ENCODE measurements around the gene GLYAT. TPM values are rescaled to one million over a fixed set of nuclear protein-coding genes. Genes with fewer than 3 reads are reported as not detected.

The GLYAT gene
- total RNA-seq, 1 donor from 2014 or later, result not detected

DNA sequence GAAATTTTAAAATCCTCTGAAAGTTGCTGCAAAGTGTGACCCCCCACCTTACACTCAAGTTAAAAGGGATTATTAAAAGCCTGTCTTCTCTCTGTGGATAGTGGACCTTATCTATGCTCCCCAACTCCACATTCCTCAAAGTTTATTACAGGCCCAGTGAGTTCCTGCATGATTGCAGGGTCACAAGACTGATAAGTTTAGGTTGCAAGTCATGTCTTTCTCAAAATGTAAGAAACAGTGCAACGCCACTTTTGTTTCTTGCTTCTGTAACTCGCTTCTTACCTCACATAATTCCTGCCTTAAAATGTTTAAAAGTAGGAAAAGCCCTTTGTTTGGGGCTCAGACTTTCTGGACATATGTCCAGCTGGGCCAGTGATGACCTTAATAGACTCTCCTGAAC lies 38.4 kb upstream of the GLYAT start:
- Histone ChIP-seq H3K27me3 (no peaks in the 10 kb centered on the region), H3K9me3 (no peaks in the 10 kb centered on the region), H3K36me3 (no peaks in the 10 kb centered on the region), H3K4me1 (no peaks in the 10 kb centered on the region), H3K4me3 (no peak overlapping the region), H3K27ac (no peak overlapping the region)
- intact Hi-C loops (cut with DNase I), result no loop called here
- DNase-seq (ENCODE audit: low spot score in 2 of 2), result no peak
- TF ChIP-seq CTCF (IDR thresholded peaks at IDR 0.05), result no peak

DNA sequence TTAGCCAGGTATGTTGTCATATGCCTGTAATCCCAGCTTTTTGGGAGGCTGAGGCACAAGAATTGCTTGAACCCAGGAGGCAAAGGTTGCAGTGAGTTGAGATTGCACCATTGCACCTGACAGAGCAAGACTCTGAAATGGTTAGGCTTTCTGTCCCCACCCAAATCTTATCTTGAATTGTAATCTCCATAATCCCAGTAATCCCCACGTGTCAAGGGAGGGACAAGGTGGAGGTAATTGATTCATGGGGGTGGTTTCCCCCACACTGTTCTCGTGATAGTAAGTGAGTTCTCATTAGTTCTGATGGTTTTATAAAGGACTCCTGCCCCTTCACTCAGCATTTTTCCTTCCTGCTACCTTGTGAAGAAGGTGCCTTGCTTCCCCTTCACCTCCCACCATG lies 37.6 kb upstream of the GLYAT start:
- Histone ChIP-seq H3K27ac (no peak overlapping the region), H3K4me3 (no peak overlapping the region), H3K4me1 (no peaks in the 10 kb centered on the region), H3K9me3 (no peaks in the 10 kb centered on the region), H3K36me3 (no peaks in the 10 kb centered on the region), H3K27me3 (no peaks in the 10 kb centered on the region)
- intact Hi-C loops (cut with DNase I), result no loop called here
- DNase-seq (ENCODE audit: low spot score in 2 of 2), result no peak
- no peak for TF ChIP-seq CTCF (IDR thresholded peaks at IDR 0.05)

DNA sequence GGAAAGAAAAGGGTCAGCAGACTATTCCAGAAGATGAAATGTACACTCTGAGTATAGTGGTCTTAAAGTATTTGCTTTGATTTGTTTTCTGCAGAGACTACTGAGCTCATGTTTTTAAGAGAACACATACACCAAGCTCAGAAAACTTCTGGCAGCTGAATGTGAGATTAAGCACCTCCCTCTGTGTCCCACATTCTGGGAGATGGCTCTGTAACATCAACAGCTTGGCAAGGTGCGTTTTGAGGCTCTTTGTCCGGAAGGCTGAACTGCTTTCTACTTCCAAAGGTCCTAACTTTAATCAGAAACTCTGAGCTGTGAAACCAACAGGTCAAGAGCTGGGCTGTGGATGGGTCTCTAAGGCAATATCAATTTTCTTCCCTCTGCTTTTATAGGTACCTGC lies 36.4 kb upstream of the GLYAT start:
- Histone ChIP-seq H3K4me1 (no peaks in the 10 kb centered on the region), H3K9me3 (no peaks in the 10 kb centered on the region), H3K27ac (no peak overlapping the region), H3K4me3 (no peak overlapping the region), H3K27me3 (no peaks in the 10 kb centered on the region), H3K36me3 (no peaks in the 10 kb centered on the region)
- no peak for TF ChIP-seq CTCF (IDR thresholded peaks at IDR 0.05)
- DNase-seq (ENCODE audit: low spot score in 2 of 2), result no peak
- intact Hi-C loops (cut with DNase I), result no loop called here

DNA sequence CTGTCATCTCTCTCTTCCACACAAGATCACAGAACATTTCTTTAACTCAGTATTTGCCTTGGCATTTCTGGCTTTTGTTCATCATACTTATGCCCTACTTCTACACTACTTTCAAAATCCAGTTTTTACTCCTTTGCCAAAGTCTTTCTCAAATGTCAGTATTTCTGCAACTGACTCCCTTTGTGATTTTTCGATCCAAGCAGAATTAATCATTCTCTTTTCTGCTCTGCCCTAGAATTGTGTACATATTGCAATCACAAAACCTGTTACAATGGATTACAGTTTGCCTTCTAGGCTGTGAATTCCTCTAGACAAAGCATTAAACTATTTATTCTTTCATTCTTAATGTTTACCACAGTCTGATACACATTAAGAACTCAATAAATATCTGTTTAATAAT lies 33.3 kb upstream of the GLYAT start:
- Histone ChIP-seq H3K9me3 (no peaks in the 10 kb centered on the region), H3K4me3 (no peak overlapping the region), H3K4me1 (no peaks in the 10 kb centered on the region), H3K27ac (no peak overlapping the region), H3K27me3 (no peaks in the 10 kb centered on the region), H3K36me3 (no peaks in the 10 kb centered on the region)
- TF ChIP-seq CTCF (IDR thresholded peaks at IDR 0.05), result no peak
- DNase-seq (ENCODE audit: low spot score in 2 of 2), result no peak
- intact Hi-C loops (cut with DNase I), result no loop called here

- Histone ChIP-seq H3K4me3 (no peak overlapping the region), H3K4me1 (no peaks in the 10 kb centered on the region), H3K27ac (no peak overlapping the region), H3K36me3 (no peaks in the 10 kb centered on the region), H3K9me3 (no peaks in the 10 kb centered on the region), H3K27me3 (no peaks in the 10 kb centered on the region)
- no peak for TF ChIP-seq CTCF (IDR thresholded peaks at IDR 0.05)
- intact Hi-C loops (cut with DNase I), result no loop called here
- DNase-seq (ENCODE audit: low spot score in 2 of 2), result no peak
These were observed 31.4 kb upstream of the GLYAT start for GRCh38 chr11:58763120-58763490.
